GM19372 (cell line): Measurements from ENCODE around the gene SPOP.

Experiments used
- ATAC-seq: cut with Tn5 transposase; IDR thresholded peaks from one replicate; pipeline ENCODE4 v1.9.1; 2021; ENCODE audit warnings: mild to moderate bottlenecking, low read depth, moderate library complexity; ENCODE audit not compliant: unreplicated experiment

Gene SPOP

DNA sequence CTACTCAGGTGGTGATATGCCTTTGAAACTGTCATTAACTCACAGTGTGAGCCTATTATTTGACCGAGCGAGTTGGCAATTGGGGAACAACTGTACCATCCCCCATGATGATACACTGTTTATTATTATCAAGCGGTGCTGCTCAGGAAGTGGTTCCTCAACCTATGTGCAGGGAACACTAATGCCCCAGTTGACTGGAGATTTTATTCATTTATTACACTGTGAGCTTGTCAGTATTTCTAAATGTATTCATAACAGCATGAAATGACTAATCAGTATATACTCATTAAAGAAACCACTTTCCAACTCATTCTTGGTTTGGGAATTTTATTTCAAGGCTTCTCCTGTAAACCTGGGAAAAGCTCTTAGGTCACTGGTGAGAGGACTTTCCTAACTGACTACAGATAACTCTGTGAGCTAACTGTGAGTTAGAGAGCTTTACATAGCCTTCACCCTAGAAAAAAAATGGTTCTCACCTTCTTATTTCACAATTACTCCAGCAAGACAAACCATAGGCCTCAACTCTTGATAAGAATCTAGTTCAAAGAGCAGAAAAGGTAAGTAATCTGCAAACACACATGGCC lies 59.8 kb downstream of the SPOP start:
- no peak for ATAC-seq

DNA sequence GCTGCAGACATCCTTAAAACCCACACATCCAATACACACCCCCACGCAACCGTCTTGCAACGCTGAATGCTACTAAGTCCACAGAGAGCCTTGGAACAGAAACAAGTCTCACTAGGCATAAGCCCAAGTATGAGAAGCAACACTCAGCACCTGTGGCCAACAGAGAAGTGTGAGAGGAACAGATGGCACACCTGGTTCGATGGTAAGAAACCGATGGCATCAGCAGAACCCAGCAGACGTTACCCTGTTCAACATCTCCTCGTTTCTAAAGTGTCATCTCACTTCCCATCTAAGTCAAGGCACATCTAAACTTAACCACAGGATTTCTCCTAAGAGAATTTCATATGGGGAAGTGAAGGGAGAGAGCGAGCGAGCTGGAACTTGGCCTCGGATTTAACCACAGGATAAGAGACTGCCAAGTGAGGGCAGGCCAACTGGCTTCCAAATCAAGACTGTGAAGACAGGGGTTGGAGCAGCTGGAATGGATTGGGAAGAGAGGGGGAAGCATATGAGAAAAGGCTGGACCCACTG lies 61.2 kb downstream of the SPOP start:
- no peak for ATAC-seq

DNA sequence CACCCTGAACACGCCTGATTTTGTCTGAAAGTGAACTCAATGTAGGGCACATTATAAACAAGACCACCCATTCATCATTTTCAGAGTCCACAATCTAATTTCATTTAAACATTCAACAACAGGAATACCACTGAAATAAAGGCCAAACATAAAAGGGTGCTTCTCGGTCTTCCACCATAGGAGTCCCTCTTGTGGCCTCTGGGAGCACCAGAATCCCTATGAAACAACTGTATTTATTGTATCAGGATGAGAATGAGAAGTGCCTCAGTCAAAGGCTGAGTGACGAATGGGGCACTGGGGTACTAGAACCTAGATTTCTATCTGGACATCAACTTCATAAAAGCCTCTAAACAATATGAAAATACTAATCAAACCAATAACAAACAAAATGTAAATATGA lies 61.8 kb downstream of the SPOP start:
- ATAC-seq: no peak

DNA sequence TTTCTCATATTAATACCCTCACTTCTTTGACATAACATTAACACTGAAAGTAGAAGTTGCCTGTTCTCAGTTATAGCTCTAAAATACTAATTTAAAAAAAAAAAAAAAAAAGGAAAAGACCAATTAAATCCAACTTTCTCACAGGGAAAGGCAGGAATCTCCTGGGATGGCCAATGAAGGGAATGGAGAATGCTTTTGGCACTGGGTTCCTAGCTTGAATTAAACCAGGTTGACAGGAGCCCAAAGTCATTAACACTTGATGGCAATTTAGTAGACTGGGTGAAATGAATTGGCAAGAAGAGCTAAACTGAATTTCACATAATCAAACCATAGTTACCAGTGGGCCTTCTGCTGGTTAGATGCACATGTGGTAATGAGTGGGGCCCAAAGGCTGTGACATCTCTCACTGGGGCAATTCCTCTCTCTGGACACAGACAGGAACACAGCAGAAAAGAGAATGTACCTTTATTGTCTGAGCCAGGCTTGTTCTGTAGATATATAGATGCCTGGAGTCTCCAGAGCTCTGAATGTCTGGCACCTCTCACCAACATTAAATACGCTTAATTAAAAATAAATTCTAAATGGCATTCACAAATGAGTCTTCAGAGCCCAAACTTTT lies 64.6 kb downstream of the SPOP start:
- ATAC-seq: no peak

DNA sequence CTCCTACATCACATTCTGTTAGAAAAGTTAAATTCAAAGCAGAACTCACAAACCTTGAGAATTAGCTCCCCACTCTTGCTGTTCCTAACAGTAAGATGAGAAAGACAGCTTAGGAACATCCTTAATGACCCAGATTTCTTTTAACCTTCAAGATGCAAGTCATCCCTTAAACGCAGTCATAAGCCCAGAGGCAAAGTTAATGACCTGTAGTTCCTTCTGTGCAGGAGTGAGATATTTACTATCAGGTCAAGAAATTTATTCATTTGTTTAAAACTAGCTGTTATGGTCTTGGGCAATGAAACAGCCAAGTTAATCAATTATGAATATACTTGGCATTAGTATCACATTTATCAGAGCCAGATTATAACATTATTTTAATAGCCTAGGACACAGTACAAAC lies 65.2 kb downstream of the SPOP start:
- ATAC-seq: no peak

DNA sequence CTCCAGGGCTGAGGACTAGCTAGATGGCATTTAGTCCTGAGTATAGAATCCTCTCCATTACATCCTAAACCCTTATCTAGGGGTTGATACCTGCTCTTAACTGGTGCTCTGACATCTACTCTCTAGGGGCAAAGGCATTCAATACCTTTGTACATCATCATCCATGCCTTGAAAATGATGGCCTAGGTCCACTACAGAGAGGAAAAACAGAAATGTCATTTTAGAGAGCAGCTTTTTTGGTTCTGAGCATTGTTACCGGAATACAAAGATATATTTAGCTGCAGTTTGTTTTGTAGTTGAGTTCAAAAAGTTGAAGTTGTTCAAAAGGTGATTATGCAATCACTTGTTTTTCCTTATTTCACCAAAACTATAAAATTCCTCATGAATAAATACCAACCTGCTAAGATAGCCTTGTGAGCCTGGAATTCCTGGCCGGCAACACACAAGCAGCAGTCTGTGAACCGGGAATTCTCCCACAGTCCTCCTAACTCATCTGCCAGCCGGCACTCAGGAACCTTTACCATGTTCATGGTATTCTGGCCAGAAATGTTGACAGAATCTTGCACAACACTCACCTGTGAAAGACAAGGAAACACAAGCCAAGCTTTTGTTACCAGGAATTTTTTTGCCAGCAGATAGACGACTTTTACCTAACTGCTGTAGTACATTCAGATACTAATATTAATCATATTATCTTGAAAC lies 66.9 kb downstream of the SPOP start:
- ATAC-seq: no peak

DNA sequence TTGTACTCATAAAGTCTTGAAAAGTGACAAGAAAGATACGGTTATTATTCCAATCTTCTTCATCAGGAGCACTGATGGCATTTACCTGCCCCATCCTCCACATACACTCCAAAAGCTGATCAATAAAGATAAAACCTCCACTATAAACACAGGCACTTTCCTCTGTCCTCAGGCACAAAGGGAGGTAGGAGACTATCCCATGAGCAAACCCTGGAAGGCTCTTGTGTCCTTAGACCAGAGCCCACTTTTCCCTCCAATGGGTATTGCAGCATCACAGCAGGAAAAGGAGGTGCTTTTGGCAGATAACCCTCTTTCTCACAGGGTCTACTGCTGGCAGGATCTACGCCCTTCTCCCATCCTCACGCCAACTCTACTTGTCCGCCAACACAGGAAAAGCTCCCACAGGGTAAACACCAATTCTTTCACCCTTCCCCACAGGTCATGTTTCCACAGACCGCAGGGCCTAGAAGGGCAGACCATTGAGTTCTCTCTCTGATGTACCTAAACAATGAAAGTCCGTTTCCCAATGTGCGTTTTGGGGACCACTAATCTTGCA lies 73.5 kb downstream of the SPOP start:
- ATAC-seq: no peak

DNA sequence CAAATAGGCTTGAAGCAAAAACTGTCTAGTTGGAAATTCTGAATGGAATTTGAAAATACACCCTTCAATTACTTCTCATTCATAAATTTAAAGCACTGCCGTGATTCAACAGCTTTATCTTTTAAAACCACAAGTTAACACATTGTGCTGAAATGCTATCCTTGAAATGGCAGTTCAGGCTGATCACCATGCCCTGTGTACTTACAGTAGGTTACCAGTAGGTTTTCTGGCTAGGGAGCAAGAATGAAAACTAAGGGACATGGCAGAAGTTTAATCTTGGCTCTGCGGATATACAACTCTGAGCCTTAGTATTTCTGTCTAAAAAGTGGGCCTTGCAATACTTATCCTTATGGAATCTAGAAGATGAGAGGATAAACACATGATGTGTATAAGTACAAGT lies 74.2 kb downstream of the SPOP start:
- ATAC-seq: no peak

DNA sequence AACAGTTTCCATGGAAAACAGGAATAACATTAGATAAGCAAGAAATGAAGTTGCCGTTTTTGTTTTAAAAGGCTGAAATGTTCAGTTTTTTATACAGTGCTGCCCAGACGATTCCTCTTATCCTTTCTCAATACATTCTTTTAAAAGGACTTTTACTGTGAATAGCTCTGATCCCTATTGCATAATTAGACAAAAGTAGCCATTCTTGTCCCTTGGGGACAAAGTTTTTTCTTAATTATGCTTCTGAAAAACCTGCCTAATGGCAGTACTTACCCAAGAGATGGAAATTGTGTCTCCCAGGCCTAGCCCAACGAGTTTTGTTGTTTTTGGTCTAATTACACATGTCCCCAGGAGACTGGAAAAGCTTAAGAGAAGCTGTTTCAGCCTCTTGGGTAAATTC lies 74.7 kb downstream of the SPOP start:
- no peak for ATAC-seq

DNA sequence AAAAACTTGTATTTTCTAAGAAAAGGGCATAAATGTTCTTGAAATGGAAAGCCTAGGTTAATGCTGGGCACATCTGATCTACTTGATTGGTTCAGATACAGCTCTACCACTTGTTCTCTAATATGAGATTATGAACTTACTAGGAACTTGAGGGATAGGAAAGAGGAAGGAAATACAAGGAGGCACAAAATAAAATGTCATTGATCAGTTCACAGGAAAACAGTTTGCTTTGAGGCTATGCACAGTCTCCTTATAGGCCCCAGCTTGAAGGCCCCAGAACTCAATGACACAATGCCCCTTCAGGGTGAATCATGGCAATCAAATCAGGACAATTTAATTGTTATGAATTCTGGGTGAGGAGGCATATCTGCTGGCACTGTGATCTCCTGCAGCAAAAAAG lies 75.1 kb downstream of the SPOP start:
- ATAC-seq: no peak

DNA sequence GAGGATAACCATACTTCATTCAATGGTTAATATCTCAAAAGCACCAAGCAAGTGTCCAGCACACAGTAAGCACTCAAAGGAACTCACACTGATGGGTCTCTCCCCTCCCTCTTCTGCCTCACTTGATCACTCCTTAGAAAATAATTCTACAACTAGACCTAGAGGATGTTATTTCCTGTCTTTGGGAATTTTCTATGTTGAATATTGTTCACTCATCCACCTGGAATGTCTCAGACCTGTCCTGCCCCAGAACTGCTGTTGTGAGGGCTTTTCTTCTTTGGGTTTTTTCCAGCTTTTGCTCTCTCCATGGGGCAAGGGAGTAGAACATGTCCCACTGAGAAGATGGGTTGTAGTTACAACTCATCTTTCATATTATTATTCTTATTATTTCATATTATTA lies 76.9 kb downstream of the SPOP start:
- ATAC-seq: no peak

DNA sequence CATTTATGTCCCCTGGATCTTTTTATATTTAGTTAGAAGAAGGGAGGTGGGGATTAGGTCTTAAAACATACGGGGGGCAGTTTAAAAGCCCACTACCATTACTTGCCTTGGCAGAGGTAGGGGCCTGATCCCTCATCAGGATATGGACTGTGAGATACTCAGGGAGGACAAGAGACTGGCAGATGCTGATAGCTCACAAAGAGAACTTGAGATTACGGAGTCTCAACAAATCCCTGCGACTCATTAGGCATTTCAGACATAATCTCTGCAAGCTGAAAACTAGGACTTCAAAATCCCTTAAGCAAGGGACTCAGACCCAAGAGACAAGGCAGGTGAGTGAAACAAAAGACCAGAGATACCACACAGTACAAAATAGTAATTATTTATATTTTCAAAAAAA lies 79.0 kb downstream of the SPOP start:
- no peak for ATAC-seq

DNA sequence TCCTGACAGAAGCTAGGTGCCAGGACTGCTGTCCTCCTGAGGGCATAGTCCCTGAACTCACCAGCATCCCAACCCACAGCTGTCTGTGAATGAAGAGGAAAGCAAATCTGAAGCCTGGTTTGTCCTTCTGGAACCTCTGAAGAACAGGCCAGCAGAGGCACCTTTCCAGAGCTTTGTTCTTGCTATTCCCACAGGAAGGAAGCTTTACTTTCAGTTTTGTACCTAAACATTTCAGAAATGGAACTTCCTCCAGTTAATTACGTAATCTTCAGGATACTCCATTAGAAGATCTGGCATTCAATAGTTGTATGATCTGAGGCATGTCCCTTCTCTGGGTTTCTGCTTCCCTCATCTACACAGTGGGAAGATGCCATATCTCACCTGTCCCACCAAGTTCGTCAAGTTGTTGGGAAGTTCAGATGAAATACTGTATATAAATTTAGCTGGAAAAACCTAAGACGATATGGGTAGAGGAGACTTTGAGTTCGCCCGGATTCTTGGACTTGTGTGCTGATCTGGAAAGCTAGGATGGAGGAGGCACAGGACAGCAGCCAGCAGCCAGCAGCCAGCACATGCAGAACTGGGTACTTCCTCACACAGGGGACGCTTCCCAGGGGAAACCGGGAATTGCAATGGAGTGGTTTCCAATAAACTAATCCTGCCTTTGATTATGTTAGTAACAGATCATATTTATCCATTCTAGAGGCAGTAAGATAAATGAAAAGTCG lies 79.8 kb downstream of the SPOP start:
- no peak for ATAC-seq

DNA sequence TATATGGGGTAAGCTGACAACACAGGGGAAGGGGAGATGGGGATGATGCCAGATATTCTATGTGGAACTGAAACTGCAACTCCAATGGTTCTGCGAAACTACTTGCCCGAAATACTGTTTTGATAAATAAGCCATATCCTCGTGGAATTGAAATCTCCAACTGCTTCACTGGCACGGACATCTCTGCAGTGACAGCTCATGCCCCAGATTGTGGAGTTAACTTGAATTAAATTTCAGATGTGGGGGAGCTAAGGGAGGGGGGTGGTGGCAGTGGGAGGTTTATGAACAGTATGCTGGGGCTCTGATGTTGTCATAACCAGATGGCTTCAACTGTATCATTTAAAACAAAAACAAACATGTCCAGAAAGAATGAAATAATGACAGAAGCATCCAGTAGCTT lies 80.5 kb downstream of the SPOP start:
- no peak for ATAC-seq

DNA sequence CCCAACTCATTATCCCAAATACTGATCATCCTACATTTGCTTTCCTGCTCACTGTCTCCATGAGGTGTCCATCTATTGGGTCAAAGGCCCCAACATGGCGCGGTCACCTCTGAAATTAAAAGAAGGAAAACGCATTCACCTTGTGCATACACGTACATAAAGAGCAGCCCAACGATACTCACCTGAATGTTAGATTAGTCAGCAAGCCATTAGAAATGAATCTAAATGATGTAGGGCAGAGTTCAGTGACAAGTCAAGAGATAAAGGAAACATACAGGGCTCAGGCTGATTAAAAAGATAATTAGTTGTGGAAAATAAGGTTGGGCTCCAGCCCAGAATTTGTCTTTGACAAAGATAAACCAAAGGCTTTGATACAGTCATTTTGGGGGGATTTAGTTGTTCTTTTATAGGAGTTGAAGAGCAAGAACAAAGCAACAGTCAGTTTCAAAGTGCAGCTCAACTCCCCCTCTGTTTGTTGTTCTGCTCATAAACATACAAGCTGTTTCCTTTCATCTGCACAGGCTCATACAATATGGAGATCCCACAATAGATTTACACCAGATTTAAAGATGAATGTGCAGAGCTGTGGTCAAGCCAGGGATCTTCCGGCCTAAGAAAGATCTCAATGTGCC lies 81.2 kb downstream of the SPOP start:
- no peak for ATAC-seq

DNA sequence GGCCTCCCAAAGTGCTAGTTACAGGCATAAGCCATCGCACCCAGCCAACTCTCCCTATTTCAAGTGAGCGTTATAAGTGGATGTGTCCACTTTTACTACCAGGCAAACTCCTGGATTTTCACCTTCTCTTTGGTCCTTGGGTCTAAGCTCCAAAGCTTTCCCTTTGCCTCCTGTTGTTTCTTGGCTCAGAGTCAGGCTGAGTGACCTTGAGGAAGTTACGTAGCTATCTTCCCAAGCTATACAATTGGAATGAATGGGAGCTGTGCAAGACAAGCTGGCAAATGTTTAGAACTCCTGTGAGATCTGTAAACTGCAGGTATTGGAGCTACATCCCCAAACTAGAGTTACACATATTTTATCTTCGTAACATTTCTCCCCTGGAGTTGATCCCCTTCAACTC lies 81.9 kb downstream of the SPOP start:
- ATAC-seq: no peak

DNA sequence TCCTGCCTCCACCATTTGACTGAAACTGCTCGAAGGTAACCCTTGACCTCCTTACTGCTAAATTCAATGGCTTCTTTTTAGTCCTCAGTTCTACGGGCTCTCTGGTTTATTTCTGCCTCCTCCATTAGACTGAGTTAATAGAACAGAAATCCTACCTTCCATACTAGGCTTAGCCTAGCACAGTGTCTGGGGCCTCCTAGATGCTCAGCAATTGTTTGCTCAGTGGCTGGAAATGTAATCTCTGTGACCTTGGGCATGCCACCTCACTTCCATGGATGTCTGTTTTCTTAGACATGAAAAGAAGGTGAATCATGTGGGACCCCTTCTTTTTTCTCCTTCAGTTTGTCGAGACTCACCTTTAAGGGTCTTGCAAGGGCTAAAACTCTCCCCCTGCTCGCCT lies 82.6 kb downstream of the SPOP start:
- ATAC-seq: no peak

DNA sequence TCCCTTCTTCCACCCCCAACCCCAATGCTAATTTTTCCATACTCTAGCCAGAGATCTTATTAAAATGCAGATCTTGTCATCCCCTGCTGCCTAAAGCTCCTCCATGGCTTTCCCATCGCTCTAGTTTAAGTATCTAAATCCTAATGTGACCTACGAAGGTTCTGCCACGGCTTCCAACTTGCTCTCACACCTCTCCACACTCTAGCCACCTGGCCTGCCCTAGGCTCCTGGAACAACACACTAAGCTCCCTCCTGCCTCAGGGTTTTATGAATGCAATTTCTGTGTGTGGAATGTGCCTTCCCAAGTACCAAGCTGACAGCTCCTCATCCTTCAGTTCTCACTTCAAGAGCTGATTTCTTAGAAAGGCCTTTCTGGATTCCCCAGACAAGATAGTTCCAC lies 85.6 kb downstream of the SPOP start:
- ATAC-seq: no peak

DNA sequence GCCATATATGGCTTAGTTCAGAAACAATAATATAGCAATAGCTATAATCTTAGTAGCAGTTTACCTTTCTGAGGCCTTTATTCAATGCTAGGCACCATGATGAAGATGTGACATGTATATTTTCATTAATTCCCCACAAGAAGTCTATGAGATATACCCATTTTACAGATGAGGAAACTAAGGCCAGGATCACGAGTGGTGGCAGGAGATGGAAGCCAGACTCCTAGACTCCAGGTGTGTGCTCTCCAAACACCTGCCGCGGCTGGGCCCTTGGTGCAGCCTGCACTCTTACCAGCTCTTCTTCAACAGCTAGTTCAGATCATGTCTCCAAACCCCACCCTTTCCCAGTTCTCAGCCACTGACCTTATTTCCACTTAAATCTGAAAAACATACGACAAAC lies 87.0 kb downstream of the SPOP start:
- ATAC-seq: no peak

DNA sequence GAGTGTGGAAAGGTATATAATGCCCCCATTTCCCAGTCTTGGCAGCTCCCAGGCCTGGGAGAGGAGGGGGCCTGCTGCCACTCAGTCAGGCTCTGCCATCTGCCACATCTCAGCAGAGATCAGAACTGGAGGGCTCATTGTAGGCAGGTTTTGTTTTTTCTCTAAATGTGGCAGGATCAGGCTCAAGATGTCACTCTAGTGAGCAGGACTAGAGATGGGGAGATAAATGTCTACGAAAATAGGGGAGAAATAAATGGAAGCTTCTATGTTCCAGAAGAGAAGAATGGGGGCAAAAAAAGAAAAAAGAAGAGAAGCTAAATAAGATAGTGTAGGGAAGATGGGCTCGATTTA lies 88.3 kb downstream of the SPOP start:
- no peak for ATAC-seq
